Muscle layer of duodenum (tissue), 2 donors: ENCODE results near the gene TMEM217.
"Not testable (repeated sequence)": the region's sequence is repeated elsewhere in the genome, so short reads cannot be mapped to it uniquely, and the experiment has no call there.

Source experiments
- H3K27ac ChIP-seq: one replicate; pipeline ENCODE4 v1.7.0; 2013; ENCODE audit warnings: mild to moderate bottlenecking, low read length
- H3K27me3 ChIP-seq: one replicate; pipeline ENCODE4 v1.7.0; 2013; ENCODE audit warnings: low read depth, mild to moderate bottlenecking, control low read depth, low read length
- H3K36me3 ChIP-seq, 2 donors: one replicate each; pipeline ENCODE4 v1.7.0; 2013; ENCODE audit warnings: low read length in 2 of 2, control low read depth in 1 of 2, mild to moderate bottlenecking in 1 of 2; ENCODE audit not compliant: insufficient read depth in 2 of 2, control insufficient read depth in 1 of 2
- H3K4me1 ChIP-seq, 2 donors: one replicate each; pipeline ENCODE4 v1.7.0; 2013; ENCODE audit warnings: low read length in 2 of 2, mild to moderate bottlenecking in 2 of 2, control low read depth in 1 of 2, moderate library complexity in 1 of 2; ENCODE audit not compliant: insufficient read depth in 2 of 2, control insufficient read depth in 1 of 2
- H3K4me3 ChIP-seq, 2 donors: one replicate each; pipeline ENCODE4 v1.7.0; 2013; ENCODE audit warnings: low read length in 2 of 2, low read depth in 1 of 2, mild to moderate bottlenecking in 1 of 2
- H3K9me3 ChIP-seq, 2 donors: one replicate each; pipeline ENCODE4 v1.7.0; 2013; ENCODE audit warnings: low read length in 2 of 2, control low read depth in 1 of 2, mild to moderate bottlenecking in 1 of 2; ENCODE audit not compliant: control insufficient read depth in 1 of 2
- donor health status: healthy.

TMEM217 gene

GRCh38 chr6:37257634-37258404 lies at the start of gene TMEM217, which contains the start of gene TBC1D22B:
Gene TMEM217 (minus strand): TSS chr6:37258144. CDS start chr6:37219030, 39,114 bp downstream.
Gene TBC1D22B (plus strand): TSS chr6:37257772. CDS start chr6:37257918, 146 bp downstream.
- peaks cover 8 to 20% of the 10 kb centered on the region in 2 donors for H3K4me1 ChIP-seq

GRCh38 chr6:37307484-37307883 lies 49.5 kb upstream of the TMEM217 start:
- H3K27me3 ChIP-seq, H3K4me3 ChIP-seq, H3K27ac ChIP-seq, H3K9me3 ChIP-seq, H3K4me1 ChIP-seq: not testable (repeated sequence)
- H3K36me3 ChIP-seq: peaks cover 17 to 27% of the 10 kb centered on the region in 2 donors

More at GRCh38 chr6:37257634-37258404, at the start of gene TMEM217, which contains the start of gene TBC1D22B:
- Histone ChIP-seq H3K4me3 (peak within 1 kb of the TSS; percentile 94 to 95), H3K36me3 (no peaks in the 10 kb centered on the region), H3K9me3 (no peaks in the 10 kb centered on the region), H3K27ac (peak within 1 kb of the TSS; percentile 86), H3K27me3 (no peaks in the 10 kb centered on the region)

- Histone ChIP-seq H3K27me3 (no peaks in the 10 kb centered on the region), H3K4me1 (peaks cover 3 to 6% of the 10 kb centered on the region in 2 donors), H3K27ac (no peak overlapping the region), H3K36me3 (peaks cover 20 to 30% of the 10 kb centered on the region in 2 donors), H3K4me3 (no peak overlapping the region), H3K9me3 (no peaks in the 10 kb centered on the region)
Observed at GRCh38 chr6:37306624-37307222, 48.8 kb upstream of the TMEM217 start.

- Histone ChIP-seq H3K9me3 (no peaks in the 10 kb centered on the region), H3K36me3 (peaks cover 25 to 35% of the 10 kb centered on the region in 2 donors), H3K27ac (no peak overlapping the region), H3K4me1 (peaks cover 3 to 6% of the 10 kb centered on the region in 2 donors), H3K4me3 (no peak overlapping the region), H3K27me3 (no peaks in the 10 kb centered on the region)
Observed at GRCh38 chr6:37305841-37306425, 48.0 kb upstream of the TMEM217 start.

GRCh38 chr6:37304766-37305165 lies 46.8 kb upstream of the TMEM217 start:
- Histone ChIP-seq H3K4me3 (no peak overlapping the region), H3K9me3 (no peaks in the 10 kb centered on the region), H3K4me1 (peaks cover 3 to 6% of the 10 kb centered on the region in 2 donors), H3K36me3 (peaks cover 25 to 35% of the 10 kb centered on the region in 2 donors), H3K27ac (no peak overlapping the region), H3K27me3 (no peaks in the 10 kb centered on the region)

- Histone ChIP-seq H3K4me3 (no peak overlapping the region), H3K36me3 (peaks cover 25 to 29% of the 10 kb centered on the region in 2 donors), H3K27me3 (no peaks in the 10 kb centered on the region), H3K4me1 (peaks cover 3 to 6% of the 10 kb centered on the region in 2 donors), H3K27ac (no peak overlapping the region), H3K9me3 (no peaks in the 10 kb centered on the region)
Observed at GRCh38 chr6:37303891-37304503, 46.1 kb upstream of the TMEM217 start.

- no peak overlapping the region for H3K4me3 ChIP-seq
- H3K27ac ChIP-seq: no peak overlapping the region
- no peaks in the 10 kb centered on the region for H3K9me3 ChIP-seq
- no peaks in the 10 kb centered on the region for H3K27me3 ChIP-seq
- peaks cover 25 to 31% of the 10 kb centered on the region in 2 donors for H3K36me3 ChIP-seq
- H3K4me1 ChIP-seq: peaks cover 3% of the 10 kb centered on the region in 2 donors
Observed at GRCh38 chr6:37303091-37303660, 45.2 kb upstream of the TMEM217 start.

- no peaks in the 10 kb centered on the region for H3K4me1 ChIP-seq
- no peak overlapping the region for H3K4me3 ChIP-seq
- H3K36me3 ChIP-seq: peaks cover 25 to 31% of the 10 kb centered on the region in 2 donors
- no peaks in the 10 kb centered on the region for H3K27me3 ChIP-seq
- no peaks in the 10 kb centered on the region for H3K9me3 ChIP-seq
- no peak overlapping the region for H3K27ac ChIP-seq
Observed at GRCh38 chr6:37302086-37302686, 44.2 kb upstream of the TMEM217 start.

- no peaks in the 10 kb centered on the region for H3K4me1 ChIP-seq
- H3K27me3 ChIP-seq: no peaks in the 10 kb centered on the region
- H3K4me3 ChIP-seq: no peak overlapping the region
- H3K36me3 ChIP-seq: peaks cover 21 to 28% of the 10 kb centered on the region in 2 donors
- H3K27ac ChIP-seq: no peak overlapping the region
- H3K9me3 ChIP-seq: no peaks in the 10 kb centered on the region
Observed at GRCh38 chr6:37299990-37300389, 42.0 kb upstream of the TMEM217 start.

GRCh38 chr6:37298958-37299357 lies 41.0 kb upstream of the TMEM217 start:
- H3K9me3 ChIP-seq: no peaks in the 10 kb centered on the region
- H3K36me3 ChIP-seq: peaks cover 23 to 24% of the 10 kb centered on the region in 2 donors

More at GRCh38 chr6:37298958-37299357, 41.0 kb upstream of the TMEM217 start:
- Histone ChIP-seq H3K27ac (no peak overlapping the region), H3K4me3 (no peak overlapping the region), H3K27me3 (no peaks in the 10 kb centered on the region), H3K4me1 (no peaks in the 10 kb centered on the region)
